NB4 (cell line): Measurements from ENCODE around the gene SELENBP1.

Experiments used
- CTCF ChIP-seq: IDR thresholded peaks from one replicate; pipeline ENCODE4 v1.5.1; 2012; ENCODE audit warnings: low read depth, low read length
- MAX ChIP-seq: IDR thresholded peaks from 2 replicates; pipeline ENCODE4 v1.6.1; 2011; ENCODE audit warnings: low read depth, low read length
- POLR2A ChIP-seq: IDR thresholded peaks from 2 replicates; pipeline ENCODE4 v1.6.1; 2011; ENCODE audit warnings: mild to moderate bottlenecking; ENCODE audit not compliant: insufficient read length; ENCODE audit errors: extremely low read depth

GRCh38 chr1:151364996-151365395, 7.5 kb downstream of the SELENBP1 start:
- TF ChIP-seq CTCF (peak; percentile 21), MAX (no peak), POLR2A (no peak)
